Colonic mucosa (tissue), 4 donors: Measurements from ENCODE around the gene MANEAL. TPM values are rescaled to one million over a fixed set of nuclear protein-coding genes. Genes with fewer than 3 reads are reported as not detected.

Source experiments
- DNase-seq: peaks from one replicate; pipeline ENCODE4 v3.0.0-alpha.2; 2020
- H3K27ac ChIP-seq: fragments of 200-600 bp; one replicate; pipeline ENCODE4 v1.8.0; 2021
- H3K27me3 ChIP-seq: fragments of 200-600 bp; one replicate; pipeline ENCODE4 v1.8.0; 2021
- H3K36me3 ChIP-seq: fragments of 200-600 bp; one replicate; pipeline ENCODE4 v1.8.0; 2021
- H3K4me1 ChIP-seq: fragments of 200-600 bp; one replicate; pipeline ENCODE4 v1.8.0; 2021; ENCODE audit warnings: mild to moderate bottlenecking
- H3K4me3 ChIP-seq: fragments of 200-600 bp; one replicate; pipeline ENCODE4 v1.8.0; 2021
- H3K9ac ChIP-seq, 2 donors: one replicate each; pipeline ENCODE4 v1.7.0; 2013; ENCODE audit warnings: control low read depth in 2 of 2, low read depth in 2 of 2, low read length in 2 of 2
- H3K9me3 ChIP-seq: fragments of 200-600 bp; one replicate; pipeline ENCODE4 v1.8.0; 2021
- CTCF ChIP-seq: fragments of 200-600 bp; IDR thresholded peaks from one replicate; pipeline ENCODE4 v1.8.0; 2022; ENCODE audit warnings: antibody characterized with exemption, mild to moderate bottlenecking
- intact Hi-C: fragments of 100-400 bp; cut with DNase I; formaldehyde crosslinking; loops from one replicate; pipeline ENCODE4 v1.14.1; 2022
- total RNA-seq, 2 donors: library from RNA; stranded (reverse); fragmentation: NEBNext Ultra II Directional in 1 of 2; extraction: Animal tissue kit (Norgen Biotek cat#: 25700) in 1 of 2; gene quantifications; one replicate each; pipeline ENCODE4 v1.2.1, GENCODE V29; 2021
- donor health status: healthy.
- donor health status: DM: no; HTN: no; CAD: no.
- donor health status: DM: no; HTN: no; CAD: no.

The MANEAL gene
- total RNA-seq, 2 donors from 2014 or later, result 6.6 to 18.2 TPM

GRCh38 chr1:37794372-37795339 is 1.0 kb downstream of the MANEAL start:
- DNase-seq, result no peak
- H3K4me1 ChIP-seq, result peaks cover 8% of the 10 kb centered on the region

GRCh38 chr1:37795340-37796125 is 1.9 kb downstream of the MANEAL start:
- Histone ChIP-seq H3K4me3 (no peak overlapping the region), H3K9ac (no peak overlapping the region)

More at GRCh38 chr1:37794372-37795339, 1.0 kb downstream of the MANEAL start:
- Histone ChIP-seq H3K4me3 (peak overlapping the region; percentile 50), H3K9me3 (no peaks in the 10 kb centered on the region), H3K27ac (no peak overlapping the region), H3K27me3 (no peaks in the 10 kb centered on the region), H3K9ac (peak overlapping the region in 1 of 2 donors; percentile 27), H3K36me3 (no peaks in the 10 kb centered on the region)
- no peak for TF ChIP-seq CTCF
- intact Hi-C loops, result no loop called here

DNA sequence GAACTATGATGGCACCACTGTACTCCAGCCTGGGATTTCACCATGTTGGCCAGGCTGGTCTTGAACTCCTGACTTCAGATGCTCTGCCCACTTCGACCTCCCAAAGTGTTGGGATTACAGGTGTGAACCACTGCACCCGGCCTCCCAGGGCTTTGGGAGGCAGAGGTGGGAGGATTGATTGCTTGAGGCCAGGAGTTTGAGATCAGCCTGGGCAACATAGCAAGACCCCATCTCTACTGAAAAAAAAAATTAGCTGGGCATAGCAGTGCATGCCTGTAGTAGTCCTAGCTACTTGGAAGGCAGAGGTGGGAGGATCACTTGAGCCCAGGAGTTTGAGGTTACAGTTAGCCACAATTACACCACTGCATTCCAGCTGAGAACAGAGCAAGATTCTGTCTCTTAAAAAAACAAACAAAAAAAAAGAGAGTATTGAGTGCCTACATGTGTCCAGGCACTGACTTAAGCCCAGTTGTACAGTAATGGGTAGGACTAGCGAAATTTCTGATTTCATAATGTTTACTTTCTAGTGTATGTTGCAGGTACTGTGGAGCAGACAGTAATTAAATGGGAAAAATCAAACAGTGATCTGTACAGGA is 4.2 kb downstream of the MANEAL start:
- intact Hi-C loops, result no loop called here
- no peak for TF ChIP-seq CTCF
- Histone ChIP-seq H3K9ac (no peak overlapping the region), H3K4me3 (no peak overlapping the region), H3K9me3 (no peaks in the 10 kb centered on the region), H3K4me1 (peaks cover 8% of the 10 kb centered on the region), H3K36me3 (no peaks in the 10 kb centered on the region), H3K27me3 (no peaks in the 10 kb centered on the region), H3K27ac (no peak overlapping the region)
- DNase-seq, result no peak

More at GRCh38 chr1:37795340-37796125, 1.9 kb downstream of the MANEAL start:
- intact Hi-C loops, result no loop called here
- no peaks in the 10 kb centered on the region for H3K27me3 ChIP-seq
- peaks cover 8% of the 10 kb centered on the region for H3K4me1 ChIP-seq
- H3K9me3 ChIP-seq, result no peaks in the 10 kb centered on the region
- H3K36me3 ChIP-seq, result no peaks in the 10 kb centered on the region
- no peak for TF ChIP-seq CTCF
- DNase-seq, result peak; percentile 78
- no peak overlapping the region for H3K27ac ChIP-seq

- intact Hi-C loops, result loop anchor here (5.0 to 10.0 kb wide), 2 partner anchors 68 to 100 kb away; no protein-coding TSS in a partner anchor
- Histone ChIP-seq H3K27ac (no peak overlapping the region), H3K36me3 (peaks cover 20% of the 10 kb centered on the region), H3K27me3 (no peaks in the 10 kb centered on the region), H3K9me3 (no peaks in the 10 kb centered on the region), H3K4me1 (peaks cover 7% of the 10 kb centered on the region), H3K4me3 (no peak overlapping the region), H3K9ac (no peak overlapping the region)
- no peak for DNase-seq
- no peak for TF ChIP-seq CTCF
Observed at GRCh38 chr1:37802439-37802838, 8.8 kb downstream of the MANEAL start.

- Histone ChIP-seq H3K36me3 (peaks cover 20% of the 10 kb centered on the region), H3K27me3 (no peaks in the 10 kb centered on the region), H3K27ac (peak overlapping the region; percentile 93), H3K9ac (peak overlapping the region; percentile 63 to 88), H3K9me3 (no peaks in the 10 kb centered on the region), H3K4me3 (peak overlapping the region; percentile 88), H3K4me1 (peaks cover 12% of the 10 kb centered on the region)
- DNase-seq, result no peak
- no peak for TF ChIP-seq CTCF
- intact Hi-C loops, result loop anchor here (10.0 kb wide), 1 partner anchor 72 kb away; no protein-coding TSS in a partner anchor
Observed at GRCh38 chr1:37807220-37807554, 13.5 kb downstream of the MANEAL start.
